ENCODE data around the gene APLF.
"Not testable (repeated sequence)": the region's sequence is repeated elsewhere in the genome, so short reads cannot be mapped to it uniquely, and the experiment has no call there.

Gene APLF

DNA sequence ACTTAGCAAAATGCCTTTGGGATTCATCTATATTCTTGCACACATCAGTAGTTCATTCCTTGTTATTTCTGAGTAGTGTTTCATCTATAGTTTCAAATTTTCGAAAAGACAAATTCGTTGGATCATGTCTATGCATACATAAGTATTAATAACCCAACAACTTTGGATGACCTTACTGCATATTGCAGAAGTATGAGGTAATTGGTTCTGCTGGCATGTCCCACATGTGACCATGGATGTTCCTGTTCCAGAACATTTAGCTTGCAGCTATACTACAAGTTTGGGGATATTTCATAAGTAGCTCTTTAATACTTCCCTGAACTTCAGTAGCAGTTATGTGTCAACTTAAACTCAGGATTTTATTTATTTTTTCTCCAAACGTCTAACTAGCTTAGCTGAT, 44.9 kb downstream of the APLF start:
- TF ChIP-seq, protein P1, sequence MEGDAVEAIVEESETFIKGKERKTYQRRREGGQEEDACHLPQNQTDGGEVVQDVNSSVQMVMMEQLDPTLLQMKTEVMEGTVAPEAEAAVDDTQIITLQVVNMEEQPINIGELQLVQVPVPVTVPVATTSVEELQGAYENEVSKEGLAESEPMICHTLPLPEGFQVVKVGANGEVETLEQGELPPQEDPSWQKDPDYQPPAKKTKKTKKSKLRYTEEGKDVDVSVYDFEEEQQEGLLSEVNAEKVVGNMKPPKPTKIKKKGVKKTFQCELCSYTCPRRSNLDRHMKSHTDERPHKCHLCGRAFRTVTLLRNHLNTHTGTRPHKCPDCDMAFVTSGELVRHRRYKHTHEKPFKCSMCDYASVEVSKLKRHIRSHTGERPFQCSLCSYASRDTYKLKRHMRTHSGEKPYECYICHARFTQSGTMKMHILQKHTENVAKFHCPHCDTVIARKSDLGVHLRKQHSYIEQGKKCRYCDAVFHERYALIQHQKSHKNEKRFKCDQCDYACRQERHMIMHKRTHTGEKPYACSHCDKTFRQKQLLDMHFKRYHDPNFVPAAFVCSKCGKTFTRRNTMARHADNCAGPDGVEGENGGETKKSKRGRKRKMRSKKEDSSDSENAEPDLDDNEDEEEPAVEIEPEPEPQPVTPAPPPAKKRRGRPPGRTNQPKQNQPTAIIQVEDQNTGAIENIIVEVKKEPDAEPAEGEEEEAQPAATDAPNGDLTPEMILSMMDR (conservative IDR thresholded peaks at IDR 0.05; ENCODE audit: low read depth, low read length) = no peak
- DNase-seq (ENCODE audit: low read depth) = no peak
- H3K4me3 ChIP-seq (ENCODE audit: low read depth, low read length) = no peak overlapping the region

DNA sequence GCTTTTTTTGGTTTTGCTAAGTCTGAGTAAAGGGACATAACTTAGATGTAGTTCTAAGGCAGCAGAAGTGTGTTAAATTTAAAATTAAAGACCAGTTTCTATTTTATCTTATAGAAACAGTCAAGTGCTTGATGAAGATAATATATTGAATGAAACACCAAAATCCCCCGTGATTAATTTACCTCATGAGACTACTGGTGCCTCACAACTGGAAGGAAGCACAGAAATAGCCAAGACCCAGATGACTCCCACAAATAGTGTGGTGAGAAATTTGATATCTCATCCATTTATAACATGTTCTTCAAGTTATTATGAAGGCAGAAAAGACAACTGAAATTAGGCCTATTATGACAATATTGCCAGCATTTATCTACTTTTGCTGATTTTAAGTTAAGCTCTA, 45.6 kb downstream of the APLF start:
- TF ChIP-seq, protein P1 (conservative IDR thresholded peaks at IDR 0.05; ENCODE audit: low read depth, low read length) = no peak
- H3K4me3 ChIP-seq (ENCODE audit: low read depth, low read length) = no peak overlapping the region
- DNase-seq (ENCODE audit: low read depth) = no peak

DNA sequence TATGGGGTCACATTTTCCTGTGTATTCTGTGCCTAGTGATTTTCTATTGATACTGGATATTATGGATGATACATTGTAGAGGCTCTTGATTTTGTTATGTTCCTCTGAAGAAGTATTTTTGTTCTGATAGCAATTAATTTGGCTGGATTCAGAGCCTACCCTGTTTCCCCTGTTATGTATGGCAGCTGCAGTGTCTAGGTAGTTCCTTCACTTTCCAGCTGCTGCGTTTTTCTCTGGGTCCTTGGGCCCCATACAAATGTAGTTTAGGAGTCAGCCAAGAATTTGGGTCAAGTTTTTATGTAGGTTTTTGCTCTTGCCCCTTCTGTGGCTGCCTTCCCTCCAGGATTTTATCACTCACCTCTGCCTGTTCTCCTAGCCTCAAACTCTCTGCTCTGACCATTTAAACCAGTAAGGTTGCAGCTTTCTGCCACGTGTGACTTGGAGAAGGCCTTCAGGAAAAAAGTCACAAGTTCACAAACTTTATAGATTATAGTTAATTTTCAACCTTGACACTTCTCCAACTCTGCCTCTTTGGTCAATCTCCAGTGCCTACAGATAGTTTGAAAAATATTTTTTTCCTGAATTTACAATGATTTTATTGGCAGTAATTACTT, 47.0 kb downstream of the APLF start:
- no peak overlapping the region for H3K4me3 ChIP-seq (ENCODE audit: low read depth, low read length)
- DNase-seq (ENCODE audit: low read depth) = no peak
- TF ChIP-seq, protein P1 (conservative IDR thresholded peaks at IDR 0.05; ENCODE audit: low read depth, low read length) = no peak

DNA sequence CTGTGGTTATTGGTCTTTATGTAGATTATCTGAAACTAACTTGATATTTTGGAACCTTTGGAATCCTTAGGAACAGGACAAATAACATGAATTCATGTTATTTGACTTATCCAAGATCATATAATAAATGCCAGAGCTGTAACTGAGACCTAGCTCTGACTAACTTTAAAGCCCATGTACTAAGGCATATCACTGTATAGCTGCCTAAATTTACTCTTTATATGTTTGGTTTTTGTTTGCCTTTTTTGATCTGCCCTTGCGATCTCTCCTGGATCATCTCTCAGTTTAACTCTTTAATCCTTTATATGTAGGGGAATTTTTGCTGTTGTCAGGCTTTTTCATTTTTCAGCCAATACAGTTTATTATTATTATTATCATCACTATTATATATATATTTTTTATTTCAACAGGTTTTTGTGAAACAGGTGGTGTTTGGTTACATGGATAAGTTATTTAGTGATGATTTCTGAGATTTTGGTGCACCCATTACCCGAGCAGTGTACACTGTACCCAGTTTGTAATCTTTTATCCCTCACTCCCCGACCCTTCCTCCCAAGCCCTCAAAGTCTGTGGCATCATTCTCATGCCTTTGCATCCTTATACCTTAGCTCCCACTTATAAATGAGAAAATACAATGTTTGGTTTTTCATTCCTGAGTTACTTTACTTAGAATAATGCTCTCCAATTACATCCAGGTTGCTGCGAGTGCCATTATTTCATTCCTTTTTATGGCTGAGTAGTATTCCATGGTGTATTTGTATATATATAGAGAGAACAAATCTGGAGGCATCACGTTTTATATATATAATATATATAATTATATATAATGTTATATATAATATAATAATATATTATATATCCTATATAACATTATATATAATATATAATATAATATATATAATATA, 48.9 kb downstream of the APLF start:
- TF ChIP-seq, protein P1 (conservative IDR thresholded peaks at IDR 0.05; ENCODE audit: low read depth, low read length) = no peak
- no peak for DNase-seq (ENCODE audit: low read depth)
- H3K4me3 ChIP-seq (ENCODE audit: low read depth, low read length) = no peak overlapping the region

DNA sequence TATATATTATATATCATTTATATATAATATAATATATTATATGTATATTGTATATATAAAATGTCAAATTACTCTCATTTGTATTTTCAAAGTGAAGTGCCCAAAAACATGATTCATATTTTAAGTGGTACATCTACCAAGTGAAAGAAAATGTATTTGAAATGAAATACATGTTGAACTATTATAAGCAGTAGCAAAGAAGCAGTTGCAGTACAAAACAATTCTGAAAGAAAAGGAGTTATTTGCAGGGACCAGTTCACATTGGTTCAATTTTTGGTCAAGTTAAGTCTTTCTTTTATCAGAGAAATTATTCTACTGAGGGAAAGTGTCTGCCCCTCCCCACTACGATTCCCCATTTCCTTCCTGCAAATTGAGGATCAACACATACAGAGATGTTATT, 51.9 kb downstream of the APLF start:
- H3K4me3 ChIP-seq (ENCODE audit: low read depth, low read length) = no peak overlapping the region
- TF ChIP-seq, protein P1 (conservative IDR thresholded peaks at IDR 0.05; ENCODE audit: low read depth, low read length) = no peak
- no peak for DNase-seq (ENCODE audit: low read depth)

DNA sequence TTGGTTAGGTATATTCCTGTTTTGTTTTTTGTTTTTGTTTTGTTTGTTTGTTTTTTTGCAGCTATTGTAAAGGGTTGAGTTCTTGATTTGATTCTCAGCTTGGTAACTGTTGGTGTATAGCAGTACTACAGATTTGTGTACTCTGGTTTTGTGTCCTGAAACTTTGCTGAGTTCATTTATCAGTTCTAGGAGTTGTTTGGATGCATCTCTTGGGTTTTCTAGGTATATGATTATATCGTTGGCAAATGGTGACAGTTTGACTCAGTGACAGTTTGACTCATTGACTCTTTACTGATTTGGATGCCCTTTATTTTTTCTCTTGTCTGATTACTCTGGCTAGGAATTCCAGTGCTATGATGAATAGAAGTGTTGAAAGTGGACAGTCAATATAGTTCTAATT, 53.7 kb downstream of the APLF start:
- TF ChIP-seq, protein P1 (conservative IDR thresholded peaks at IDR 0.05; ENCODE audit: low read depth, low read length) = no peak
- H3K4me3 ChIP-seq (ENCODE audit: low read depth, low read length) = no peak overlapping the region
- DNase-seq (ENCODE audit: low read depth) = no peak

DNA sequence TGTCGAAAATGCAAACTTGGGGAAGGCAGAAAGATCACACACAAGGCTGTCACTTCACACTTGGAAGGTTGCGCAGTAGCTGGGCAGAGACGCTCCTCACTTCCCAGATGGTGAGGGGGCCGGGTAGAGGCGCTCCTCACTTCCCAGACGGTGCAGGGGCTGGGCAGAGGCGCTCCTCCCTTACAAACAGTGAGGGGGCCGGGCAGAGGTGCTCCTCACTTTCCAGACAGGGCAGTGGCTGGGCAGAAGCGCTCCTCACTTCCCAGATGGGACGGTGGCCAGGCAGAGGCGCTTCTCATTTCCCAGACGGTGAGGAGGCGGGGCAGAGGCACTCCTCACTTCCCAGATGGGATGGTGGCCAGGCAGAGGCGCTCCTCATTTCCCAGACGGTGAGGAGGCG, 59.6 kb downstream of the APLF start:
- DNase-seq (ENCODE audit: low read depth); H3K4me3 ChIP-seq (ENCODE audit: low read depth, low read length): not testable (repeated sequence)

DNA sequence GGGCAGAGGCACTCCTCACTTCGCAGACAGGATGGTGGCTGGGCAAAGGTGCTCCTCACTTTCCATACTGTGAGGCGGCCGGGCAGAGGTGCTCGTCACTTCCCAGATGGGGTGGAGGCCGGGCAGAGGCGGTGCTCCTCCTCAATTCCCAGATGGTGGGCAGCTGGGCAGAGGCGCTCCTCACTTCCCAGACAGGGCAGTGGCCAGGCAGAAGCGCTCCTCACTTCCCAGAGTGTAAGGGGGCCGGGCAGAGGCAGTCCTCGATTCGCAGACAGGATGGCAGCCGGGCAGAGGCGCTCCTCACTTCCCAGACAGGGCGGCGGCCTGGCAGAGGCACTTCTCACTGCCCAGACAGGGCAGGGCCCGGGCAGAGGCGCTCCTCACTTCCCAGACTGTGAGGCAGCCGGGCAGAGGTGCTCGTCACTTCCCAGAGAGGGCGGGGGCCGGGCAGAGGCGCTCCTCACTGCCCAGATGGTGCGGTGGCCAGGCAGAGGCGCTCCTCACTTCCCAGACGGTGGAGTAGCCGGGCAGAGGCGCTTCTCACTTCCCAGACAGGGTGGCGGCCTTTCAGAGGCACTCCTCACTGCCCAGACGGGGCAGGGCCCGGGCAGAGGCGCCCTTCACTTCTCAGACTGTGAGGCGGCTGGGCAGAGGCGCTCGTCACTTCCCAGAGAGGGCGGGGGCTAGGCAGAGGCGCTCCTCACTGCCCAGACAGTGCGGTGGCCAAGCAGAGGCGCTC, 60.1 kb downstream of the APLF start:
- not testable (repeated sequence) for DNase-seq (ENCODE audit: low read depth); H3K4me3 ChIP-seq (ENCODE audit: low read depth, low read length)

DNA sequence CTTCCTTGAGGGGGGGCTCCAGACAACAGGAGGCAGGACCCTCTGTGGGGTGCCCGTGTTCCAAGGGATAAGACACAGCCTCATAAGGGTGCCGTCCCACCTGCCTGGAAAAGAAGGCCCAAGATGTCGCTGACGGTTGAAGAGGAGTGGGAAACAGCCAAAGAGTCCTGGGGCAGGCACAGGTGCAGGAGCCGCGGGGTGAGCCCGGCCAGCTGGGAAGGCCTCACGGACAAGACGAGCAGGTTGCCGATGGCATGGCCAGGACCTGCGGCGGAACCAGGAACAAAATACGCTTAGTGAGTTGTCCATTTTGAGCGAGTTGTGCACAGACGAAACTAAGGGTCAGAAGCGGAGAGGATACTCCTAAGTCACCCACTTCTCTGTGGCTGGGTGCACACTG, 61.8 kb downstream of the APLF start:
- H3K4me3 ChIP-seq (ENCODE audit: low read depth, low read length); DNase-seq (ENCODE audit: low read depth): not testable (repeated sequence)

DNA sequence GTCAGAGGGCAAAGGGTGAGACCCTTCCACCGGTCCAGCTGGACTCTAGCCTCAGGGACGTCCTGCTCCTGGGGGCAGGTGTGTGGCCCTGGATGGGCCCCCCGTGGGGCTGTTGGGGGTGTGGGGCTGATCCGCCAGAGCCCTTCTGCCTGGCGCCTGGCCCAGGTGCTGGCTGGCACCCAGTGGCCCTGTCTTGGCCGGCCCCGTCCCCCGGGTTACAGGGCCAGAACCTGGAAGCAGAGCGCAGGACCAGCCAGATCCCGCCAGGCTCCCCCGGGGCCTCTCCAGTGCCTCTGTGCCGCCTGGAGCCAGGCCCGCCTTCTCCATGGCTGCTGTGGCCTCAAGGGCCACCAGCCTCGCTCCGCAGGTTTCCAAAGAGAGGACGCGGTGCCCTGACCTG, 62.3 kb downstream of the APLF start:
- not testable (repeated sequence) for H3K4me3 ChIP-seq (ENCODE audit: low read depth, low read length); DNase-seq (ENCODE audit: low read depth)
